Left ventricle myocardium inferior (tissue), 1 donor: ENCODE measurements around the gene KIF16B. TPM values are rescaled to one million over a fixed set of nuclear protein-coding genes. Genes with fewer than 3 reads are reported as not detected.

Experiments
- DNase-seq: peaks from one replicate; pipeline ENCODE4 v3.0.0-alpha.2; 2020
- H3K27ac ChIP-seq: fragments of 200-600 bp; replicated peaks from 2 replicates; pipeline ENCODE4 v1.8.0; 2021
- H3K27me3 ChIP-seq: fragments of 200-600 bp; 2 replicates; pipeline ENCODE4 v1.8.0; 2021; ENCODE audit warnings: low read depth
- H3K36me3 ChIP-seq: fragments of 200-600 bp; 2 replicates; pipeline ENCODE4 v1.8.0; 2021
- H3K4me1 ChIP-seq: fragments of 200-600 bp; 2 replicates; pipeline ENCODE4 v1.8.0; 2021
- H3K4me3 ChIP-seq: fragments of 200-600 bp; 2 replicates; pipeline ENCODE4 v1.8.0; 2021; ENCODE audit warnings: mild to moderate bottlenecking, moderate library complexity
- H3K9me3 ChIP-seq: fragments of 200-600 bp; replicated peaks from 2 replicates; pipeline ENCODE4 v1.8.0; 2021
- intact Hi-C: fragments of 100-400 bp; cut with micrococcal nuclease; formaldehyde crosslinking; loops from one replicate; pipeline ENCODE4 v1.11.0; 2022
- total RNA-seq: library from RNA; stranded (reverse); fragmentation: NEBNext Ultra II Directional; extraction: Animal tissue kit (Norgen Biotek cat#: 25700); gene quantifications from one replicate; pipeline ENCODE4 v1.2.1, GENCODE V29; 2021
- TF ChIP-seq, protein P1 (sequence below): fragments of 200-600 bp; IDR thresholded peaks from 2 replicates; pipeline ENCODE4 v1.8.0; 2021; ENCODE audit warnings: antibody characterized with exemption, mild to moderate bottlenecking, borderline replicate concordance
- donor health status: DM: no; HTN: yes; CAD: no; lungs with severe emphysema.

The KIF16B gene
- total RNA-seq, 1 donor from 2014 or later, result 16.4 TPM

DNA sequence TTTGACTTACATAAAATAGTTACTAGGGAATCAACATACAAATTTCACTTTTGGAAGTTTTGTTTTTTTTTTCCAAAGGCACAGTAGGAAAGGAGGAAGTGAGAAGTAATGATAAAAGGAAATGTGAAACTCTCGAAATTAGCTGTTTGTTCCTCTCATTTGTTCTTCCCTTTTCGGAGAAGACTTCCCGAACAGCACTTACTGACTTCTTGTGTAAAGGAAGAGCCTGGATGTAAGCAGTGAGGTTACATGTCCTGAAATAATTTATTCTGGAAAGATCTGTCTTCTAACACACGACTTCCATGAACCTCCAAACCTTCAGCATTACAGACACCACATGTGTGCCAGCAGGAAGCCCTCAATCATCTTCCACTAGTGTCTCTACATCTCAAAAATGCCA is 59.1 kb downstream of the KIF16B start:
- TF ChIP-seq, protein P1, sequence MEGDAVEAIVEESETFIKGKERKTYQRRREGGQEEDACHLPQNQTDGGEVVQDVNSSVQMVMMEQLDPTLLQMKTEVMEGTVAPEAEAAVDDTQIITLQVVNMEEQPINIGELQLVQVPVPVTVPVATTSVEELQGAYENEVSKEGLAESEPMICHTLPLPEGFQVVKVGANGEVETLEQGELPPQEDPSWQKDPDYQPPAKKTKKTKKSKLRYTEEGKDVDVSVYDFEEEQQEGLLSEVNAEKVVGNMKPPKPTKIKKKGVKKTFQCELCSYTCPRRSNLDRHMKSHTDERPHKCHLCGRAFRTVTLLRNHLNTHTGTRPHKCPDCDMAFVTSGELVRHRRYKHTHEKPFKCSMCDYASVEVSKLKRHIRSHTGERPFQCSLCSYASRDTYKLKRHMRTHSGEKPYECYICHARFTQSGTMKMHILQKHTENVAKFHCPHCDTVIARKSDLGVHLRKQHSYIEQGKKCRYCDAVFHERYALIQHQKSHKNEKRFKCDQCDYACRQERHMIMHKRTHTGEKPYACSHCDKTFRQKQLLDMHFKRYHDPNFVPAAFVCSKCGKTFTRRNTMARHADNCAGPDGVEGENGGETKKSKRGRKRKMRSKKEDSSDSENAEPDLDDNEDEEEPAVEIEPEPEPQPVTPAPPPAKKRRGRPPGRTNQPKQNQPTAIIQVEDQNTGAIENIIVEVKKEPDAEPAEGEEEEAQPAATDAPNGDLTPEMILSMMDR, result no peak
- intact Hi-C loops, result loop anchor here (10.0 kb wide), 1 partner anchor 251 kb away; no protein-coding TSS in a partner anchor
- Histone ChIP-seq H3K4me1 (no peaks in the 10 kb centered on the region), H3K27me3 (no peaks in the 10 kb centered on the region), H3K27ac (no peak overlapping the region), H3K36me3 (peaks cover 36% of the 10 kb centered on the region), H3K4me3 (no peak overlapping the region), H3K9me3 (no peaks in the 10 kb centered on the region)
- DNase-seq, result no peak

DNA sequence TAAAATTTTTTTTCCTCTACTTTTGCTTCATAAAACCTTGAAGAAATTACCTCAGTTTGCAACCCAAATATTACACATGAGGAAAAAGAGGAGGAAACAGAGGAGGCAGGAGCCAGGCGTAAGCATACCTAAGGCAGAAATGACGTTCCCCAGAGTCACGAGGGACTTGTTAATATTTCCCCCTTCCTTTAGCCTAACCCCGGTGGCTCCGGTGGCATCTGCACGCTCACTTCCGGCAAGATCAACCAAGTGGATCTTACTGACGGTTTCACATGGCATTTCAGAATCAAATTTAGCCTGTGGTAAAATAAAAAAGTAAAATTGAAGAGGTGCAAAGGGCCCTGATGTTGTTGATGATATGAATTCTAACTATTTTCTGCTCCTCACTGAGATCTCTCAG is 67.4 kb downstream of the KIF16B start:
- TF ChIP-seq, protein P1, result no peak
- DNase-seq, result no peak
- peaks cover 8% of the 10 kb centered on the region for H3K4me1 ChIP-seq
- H3K27me3 ChIP-seq, result no peaks in the 10 kb centered on the region
- H3K4me3 ChIP-seq, result no peak overlapping the region
- H3K36me3 ChIP-seq, result peaks cover 72% of the 10 kb centered on the region
- no peaks in the 10 kb centered on the region for H3K9me3 ChIP-seq
- H3K27ac ChIP-seq, result no peak overlapping the region
- intact Hi-C loops, result no loop called here

DNA sequence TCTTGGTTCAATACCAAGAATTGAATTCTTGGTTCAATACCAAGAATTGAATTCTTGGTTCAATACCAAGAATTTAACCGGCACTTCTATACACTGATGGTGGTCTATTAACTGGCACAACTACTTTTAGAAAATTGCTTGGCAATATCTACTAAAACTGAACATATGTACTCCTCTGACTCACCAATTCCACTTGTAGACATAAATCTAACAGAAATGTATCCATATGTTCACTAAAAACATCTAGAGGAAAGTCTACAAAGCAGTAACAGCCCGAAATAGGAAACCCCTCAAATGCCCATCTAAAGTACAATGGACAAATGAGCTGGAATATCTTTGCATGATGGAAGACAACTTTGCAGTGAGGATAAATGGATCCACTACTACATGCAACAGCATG is 71.9 kb downstream of the KIF16B start:
- TF ChIP-seq, protein P1, result no peak
- H3K4me1 ChIP-seq, result peaks cover 8% of the 10 kb centered on the region
- H3K9me3 ChIP-seq, result no peaks in the 10 kb centered on the region
- H3K4me3 ChIP-seq, result no peak overlapping the region
- H3K27ac ChIP-seq, result no peak overlapping the region
- peaks cover 49% of the 10 kb centered on the region for H3K36me3 ChIP-seq
- no peaks in the 10 kb centered on the region for H3K27me3 ChIP-seq
- no peak for DNase-seq
- intact Hi-C loops, result no loop called here

DNA sequence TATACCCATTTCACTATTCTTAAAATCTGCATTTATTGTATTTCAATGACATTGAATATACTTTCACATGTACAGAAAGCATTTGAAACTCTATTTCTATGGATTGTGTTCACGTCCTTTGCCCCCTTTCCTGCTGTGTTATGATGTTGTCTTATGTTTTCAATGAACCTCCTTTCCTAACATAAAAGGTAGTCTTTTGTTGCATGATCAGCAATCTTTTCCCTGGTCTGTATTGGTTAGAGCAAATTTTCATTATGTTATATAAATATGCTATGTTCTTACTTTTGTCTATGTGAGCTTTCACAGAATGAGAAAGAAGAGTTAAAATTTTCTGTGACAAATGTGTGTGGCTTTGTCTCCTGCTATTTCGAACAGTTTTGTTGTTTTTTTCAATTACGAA is 73.1 kb downstream of the KIF16B start:
- Histone ChIP-seq H3K36me3 (peaks cover 50% of the 10 kb centered on the region), H3K4me3 (no peak overlapping the region)
- intact Hi-C loops, result no loop called here

DNA sequence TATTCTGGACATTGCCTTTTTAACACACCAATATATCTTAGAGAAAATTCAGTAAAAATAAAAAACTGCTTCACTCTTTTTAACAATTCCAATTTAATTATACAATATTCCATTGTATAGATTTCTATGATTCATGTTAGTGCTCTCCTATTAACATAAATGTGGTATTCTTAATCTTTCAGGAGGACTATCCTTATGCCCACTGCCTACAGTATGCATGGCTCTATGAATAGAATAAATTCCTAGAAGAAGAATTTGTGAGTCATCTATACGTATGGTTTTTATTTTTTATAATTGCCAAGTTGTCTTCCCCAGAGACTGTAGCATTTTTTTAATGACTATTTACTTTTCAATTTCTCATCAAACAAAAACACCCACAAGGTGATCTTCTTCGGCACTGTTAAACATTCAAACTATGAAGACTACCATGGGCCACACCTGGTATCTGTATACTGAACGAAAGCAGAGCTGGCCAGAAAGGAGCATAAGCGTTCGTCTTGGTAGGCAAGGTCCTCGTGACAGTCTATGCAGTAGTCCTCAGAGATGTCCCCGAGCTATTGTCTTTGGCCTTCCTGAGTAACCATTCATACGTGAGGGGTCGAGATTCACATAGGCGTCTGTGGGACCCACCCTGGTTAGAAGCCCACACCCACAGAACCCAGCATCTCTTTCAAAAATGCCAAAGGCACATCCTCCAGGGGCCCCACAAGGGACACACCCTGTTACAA is 74.6 kb downstream of the KIF16B start:
- no peak for DNase-seq
- intact Hi-C loops, result no loop called here
- H3K4me3 ChIP-seq, result no peak overlapping the region
- no peaks in the 10 kb centered on the region for H3K27me3 ChIP-seq
- TF ChIP-seq, protein P1, result no peak
- H3K27ac ChIP-seq, result no peak overlapping the region
- peaks cover 43% of the 10 kb centered on the region for H3K36me3 ChIP-seq
- H3K9me3 ChIP-seq, result no peaks in the 10 kb centered on the region
- H3K4me1 ChIP-seq, result peaks cover 8% of the 10 kb centered on the region

More for the DNA sequence above, 73.1 kb downstream of the KIF16B start:
- Histone ChIP-seq H3K27me3 (no peaks in the 10 kb centered on the region), H3K9me3 (no peaks in the 10 kb centered on the region), H3K27ac (no peak overlapping the region), H3K4me1 (peaks cover 8% of the 10 kb centered on the region)
- TF ChIP-seq, protein P1, result no peak
- no peak for DNase-seq
